NB4 (cell line): ENCODE data around the gene ACTRT2.

Experiments
- POLR2A ChIP-seq: IDR thresholded peaks from 2 replicates; pipeline ENCODE4 v1.6.1; 2011; ENCODE audit warnings: mild to moderate bottlenecking; ENCODE audit not compliant: insufficient read length; ENCODE audit errors: extremely low read depth
- TF ChIP-seq, protein P1 (sequence below): IDR thresholded peaks from one replicate; pipeline ENCODE4 v1.5.1; 2012; ENCODE audit warnings: low read depth, low read length

DNA sequence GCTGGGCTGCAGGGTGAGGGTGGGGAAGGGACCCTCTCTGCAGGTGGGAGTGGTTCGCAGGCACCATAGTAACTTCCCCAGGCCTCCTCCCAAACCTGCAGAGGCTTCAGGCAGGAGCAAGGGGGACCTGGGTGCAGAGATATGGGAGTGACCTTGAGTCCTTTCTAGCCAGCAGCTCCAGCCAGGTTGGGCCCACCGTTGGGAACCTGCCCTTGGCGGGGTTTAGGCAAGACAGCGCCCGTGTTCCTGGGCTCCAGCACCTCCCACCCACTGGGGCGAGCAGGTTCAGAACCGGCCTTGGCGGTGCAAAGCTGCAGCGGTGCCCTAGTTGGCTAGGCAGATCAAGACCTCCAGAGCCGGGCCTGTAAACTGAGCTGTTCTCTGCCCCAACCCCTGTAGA, 45.6 kb downstream of the ACTRT2 start:
- TF ChIP-seq, protein P1, sequence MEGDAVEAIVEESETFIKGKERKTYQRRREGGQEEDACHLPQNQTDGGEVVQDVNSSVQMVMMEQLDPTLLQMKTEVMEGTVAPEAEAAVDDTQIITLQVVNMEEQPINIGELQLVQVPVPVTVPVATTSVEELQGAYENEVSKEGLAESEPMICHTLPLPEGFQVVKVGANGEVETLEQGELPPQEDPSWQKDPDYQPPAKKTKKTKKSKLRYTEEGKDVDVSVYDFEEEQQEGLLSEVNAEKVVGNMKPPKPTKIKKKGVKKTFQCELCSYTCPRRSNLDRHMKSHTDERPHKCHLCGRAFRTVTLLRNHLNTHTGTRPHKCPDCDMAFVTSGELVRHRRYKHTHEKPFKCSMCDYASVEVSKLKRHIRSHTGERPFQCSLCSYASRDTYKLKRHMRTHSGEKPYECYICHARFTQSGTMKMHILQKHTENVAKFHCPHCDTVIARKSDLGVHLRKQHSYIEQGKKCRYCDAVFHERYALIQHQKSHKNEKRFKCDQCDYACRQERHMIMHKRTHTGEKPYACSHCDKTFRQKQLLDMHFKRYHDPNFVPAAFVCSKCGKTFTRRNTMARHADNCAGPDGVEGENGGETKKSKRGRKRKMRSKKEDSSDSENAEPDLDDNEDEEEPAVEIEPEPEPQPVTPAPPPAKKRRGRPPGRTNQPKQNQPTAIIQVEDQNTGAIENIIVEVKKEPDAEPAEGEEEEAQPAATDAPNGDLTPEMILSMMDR: no peak
- no peak for TF ChIP-seq POLR2A
